Loucy (cell line): ENCODE results near the gene TMEM164.
"Not testable (repeated sequence)": the region's sequence is repeated elsewhere in the genome, so short reads cannot be mapped to it uniquely, and the experiment has no call there.

ENCODE experiments used
- EZH2phosphoT487 ChIP-seq: fragments of 200-600 bp; IDR thresholded peaks from 2 replicates; pipeline ENCODE4 v1.6.1; 2018; ENCODE audit warnings: antibody characterized with exemption, mild to moderate bottlenecking, moderate library complexity, borderline replicate concordance
- TF ChIP-seq, protein P1 (sequence below): fragments of 200-600 bp; sonication (generic); conservative IDR thresholded peaks from 2 replicates; pipeline ENCODE4 v1.5.1; 2014; ENCODE audit warnings: mild to moderate bottlenecking, antibody characterized with exemption, low read length

DNA sequence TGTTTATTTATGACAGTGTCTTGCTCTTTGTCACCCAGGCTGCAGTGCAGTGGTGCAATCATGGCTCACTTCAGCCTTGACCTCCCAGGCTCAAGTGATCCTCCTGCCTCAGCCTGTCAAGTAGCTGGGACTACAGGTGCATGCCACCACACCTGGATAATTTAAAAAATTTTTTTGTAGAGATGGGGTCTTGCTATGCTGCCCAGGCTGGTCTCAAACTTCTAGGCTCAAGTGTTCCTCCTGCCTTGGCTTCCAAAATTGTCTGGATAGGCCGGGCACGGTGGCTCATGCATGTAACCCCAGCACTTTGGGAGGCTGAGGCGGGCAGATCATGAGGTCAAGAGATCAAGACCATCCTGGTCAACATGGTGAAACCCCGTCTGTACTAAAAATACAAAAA lies 32.1 kb upstream of the TMEM164 start:
- TF ChIP-seq, protein P1, sequence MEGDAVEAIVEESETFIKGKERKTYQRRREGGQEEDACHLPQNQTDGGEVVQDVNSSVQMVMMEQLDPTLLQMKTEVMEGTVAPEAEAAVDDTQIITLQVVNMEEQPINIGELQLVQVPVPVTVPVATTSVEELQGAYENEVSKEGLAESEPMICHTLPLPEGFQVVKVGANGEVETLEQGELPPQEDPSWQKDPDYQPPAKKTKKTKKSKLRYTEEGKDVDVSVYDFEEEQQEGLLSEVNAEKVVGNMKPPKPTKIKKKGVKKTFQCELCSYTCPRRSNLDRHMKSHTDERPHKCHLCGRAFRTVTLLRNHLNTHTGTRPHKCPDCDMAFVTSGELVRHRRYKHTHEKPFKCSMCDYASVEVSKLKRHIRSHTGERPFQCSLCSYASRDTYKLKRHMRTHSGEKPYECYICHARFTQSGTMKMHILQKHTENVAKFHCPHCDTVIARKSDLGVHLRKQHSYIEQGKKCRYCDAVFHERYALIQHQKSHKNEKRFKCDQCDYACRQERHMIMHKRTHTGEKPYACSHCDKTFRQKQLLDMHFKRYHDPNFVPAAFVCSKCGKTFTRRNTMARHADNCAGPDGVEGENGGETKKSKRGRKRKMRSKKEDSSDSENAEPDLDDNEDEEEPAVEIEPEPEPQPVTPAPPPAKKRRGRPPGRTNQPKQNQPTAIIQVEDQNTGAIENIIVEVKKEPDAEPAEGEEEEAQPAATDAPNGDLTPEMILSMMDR: not testable (repeated sequence)
- TF ChIP-seq EZH2phosphoT487: not testable (repeated sequence)
